Mesodermal cell (in vitro differentiated cells): ENCODE measurements around the gene C1orf122.
A peak's percentile ranks its signal among the peaks of the same experiment; 100 is the strongest.

ENCODE experiments used
- H3K27ac ChIP-seq: 2 replicates; pipeline ENCODE4 v1.7.0; 2013; ENCODE audit warnings: mild to moderate bottlenecking, low read depth, low read length, moderate library complexity; ENCODE audit not compliant: severe bottlenecking
- H3K36me3 ChIP-seq: 2 replicates; pipeline ENCODE4 v1.7.1; 2013; ENCODE audit warnings: mild to moderate bottlenecking, low read length, moderate library complexity; ENCODE audit not compliant: control insufficient read depth, insufficient read depth
- H3K4me1 ChIP-seq: one replicate; pipeline ENCODE4 v1.7.1; 2013; ENCODE audit warnings: mild to moderate bottlenecking, low read length; ENCODE audit not compliant: insufficient read depth, control insufficient read depth, poor library complexity, severe bottlenecking
- H3K4me3 ChIP-seq: 2 replicates; pipeline ENCODE4 v1.7.0; 2013; ENCODE audit warnings: low read length, control low read depth, mild to moderate bottlenecking; ENCODE audit not compliant: insufficient read depth, poor library complexity, severe bottlenecking; ENCODE audit errors: extremely low read depth
- H3K9me3 ChIP-seq: 2 replicates; pipeline ENCODE4 v1.7.1; 2013; ENCODE audit warnings: mild to moderate bottlenecking, low read length, moderate library complexity; ENCODE audit not compliant: control insufficient read depth
- WGBS, 2 experiments: methylation state at CpG; one replicate each; pipeline ENCODE4 v1.1.5; 2013; ENCODE audit warnings: missing lambda C conversion rate in 2 of 2; ENCODE audit not compliant: insufficient coverage in 2 of 2; 5-methylcytosine and 5-hydroxymethylcytosine counted together

The C1orf122 gene

GRCh38 chr1:37807220-37807554 is 403 bp upstream of the C1orf122 start:
- Histone ChIP-seq H3K4me3 (peak overlapping the region; percentile 80), H3K27ac (peak overlapping the region; percentile 73), H3K4me1 (peaks cover 4% of the 10 kb centered on the region), H3K36me3 (peaks cover 54% of the 10 kb centered on the region), H3K9me3 (no peaks in the 10 kb centered on the region)
- 14 to 20% methylated on average over 6 to 8 of the region's 9 CpGs for WGBS, 2 experiments

DNA sequence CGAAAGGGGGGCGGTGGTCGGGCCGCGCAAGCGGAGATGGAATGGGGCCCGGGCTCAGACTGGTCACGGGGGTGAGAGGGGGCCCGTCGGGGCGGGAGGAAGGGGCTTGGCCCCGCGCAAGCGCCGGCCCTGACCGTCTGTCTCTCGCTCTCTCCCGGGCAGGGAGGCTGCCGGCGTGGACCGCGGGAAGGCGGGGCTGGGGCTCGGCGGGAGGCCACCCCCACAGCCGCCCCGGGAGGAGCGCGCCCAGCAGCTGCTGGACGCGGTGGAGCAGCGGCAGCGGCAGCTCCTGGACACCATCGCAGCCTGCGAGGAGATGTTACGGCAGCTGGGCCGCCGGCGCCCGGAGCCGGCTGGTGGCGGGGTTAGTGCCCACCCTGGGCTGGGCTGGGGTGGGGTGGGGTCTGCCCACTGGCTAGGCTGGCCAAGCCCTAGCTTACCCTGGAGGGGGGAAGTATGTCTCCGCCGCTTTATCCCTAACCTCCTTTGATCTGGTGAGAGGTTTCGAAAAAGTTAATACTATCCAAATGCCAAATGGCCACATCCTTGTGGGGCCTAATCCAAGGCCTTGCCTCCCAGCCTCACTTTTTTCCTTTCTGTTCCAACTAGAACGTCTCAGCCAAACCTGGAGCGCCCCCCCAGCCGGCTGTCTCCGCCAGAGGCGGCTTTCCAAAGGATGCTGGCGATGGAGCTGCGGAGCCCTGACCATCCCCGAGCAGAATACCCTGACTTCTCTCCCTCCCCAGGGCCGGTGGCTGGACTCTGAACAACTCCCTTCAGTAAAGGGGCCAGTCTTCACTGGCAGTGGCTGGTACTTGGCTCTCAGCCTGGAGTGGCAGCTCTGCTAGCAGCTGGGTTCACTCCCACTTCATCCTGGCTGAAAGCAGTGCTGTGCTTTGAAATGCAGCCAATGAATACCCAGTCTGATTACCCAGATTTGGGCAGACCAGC is 1.1 kb downstream of the C1orf122 start:
- Histone ChIP-seq H3K9me3 (no peaks in the 10 kb centered on the region), H3K4me3 (peak overlapping the region; percentile 80), H3K36me3 (peaks cover 47% of the 10 kb centered on the region), H3K27ac (peak overlapping the region; percentile 77), H3K4me1 (peaks cover 4% of the 10 kb centered on the region)
- whole genome bisulfite sequencing, 2 experiments: 2% methylated on average over 35 to 36 of the region's 54 CpGs

GRCh38 chr1:37809942-37810341 is 2.4 kb downstream of the C1orf122 start:
- 62 to 80% methylated on average over 1 to 2 of the region's 2 CpGs for WGBS, 2 experiments
- Histone ChIP-seq H3K9me3 (no peaks in the 10 kb centered on the region), H3K36me3 (peaks cover 42% of the 10 kb centered on the region), H3K4me3 (no peak overlapping the region), H3K4me1 (peaks cover 4% of the 10 kb centered on the region), H3K27ac (no peak overlapping the region)

GRCh38 chr1:37811027-37811655 is 3.6 kb downstream of the C1orf122 start:
- Histone ChIP-seq H3K36me3 (peaks cover 41% of the 10 kb centered on the region), H3K4me3 (no peak overlapping the region), H3K9me3 (no peaks in the 10 kb centered on the region), H3K27ac (no peak overlapping the region), H3K4me1 (peaks cover 4% of the 10 kb centered on the region)
- WGBS, 2 experiments: 15 to 33% methylated on average over 3 to 4 of the region's 7 CpGs

GRCh38 chr1:37813529-37814145 is 6.0 kb downstream of the C1orf122 start:
- Histone ChIP-seq H3K36me3 (peaks cover 48% of the 10 kb centered on the region), H3K27ac (no peak overlapping the region), H3K4me3 (no peak overlapping the region), H3K9me3 (no peaks in the 10 kb centered on the region), H3K4me1 (peaks cover 4% of the 10 kb centered on the region)
- 100% methylated on average over 1 of the region's 2 CpGs; no CpG with 5 or more reads in 1 of the 2 experiments for WGBS, 2 experiments

DNA sequence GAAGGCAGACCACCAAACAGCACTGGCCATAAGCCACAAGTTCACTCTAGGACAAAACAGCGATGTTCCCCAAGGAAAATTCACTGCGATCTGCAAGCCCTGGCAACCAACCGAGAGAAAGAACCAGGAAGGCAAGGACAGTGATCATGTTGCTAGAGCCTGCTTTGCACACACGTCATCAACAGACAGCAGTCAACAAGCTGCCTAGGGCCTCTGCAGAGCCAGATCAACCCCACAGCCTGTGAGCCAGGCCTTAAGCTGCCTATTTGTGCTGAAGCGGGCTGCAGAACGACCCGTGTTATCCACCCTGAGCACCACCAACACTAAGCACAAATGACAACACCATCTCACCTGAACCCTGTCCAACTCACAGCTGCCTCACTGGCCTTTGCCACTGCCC is 6.7 kb downstream of the C1orf122 start:
- H3K9me3 ChIP-seq: no peaks in the 10 kb centered on the region
- no peak overlapping the region for H3K27ac ChIP-seq
- peaks cover 52% of the 10 kb centered on the region for H3K36me3 ChIP-seq
- H3K4me3 ChIP-seq: no peak overlapping the region
- H3K4me1 ChIP-seq: peaks cover 2% of the 10 kb centered on the region
- 95 to 98% methylated on average over 7 of the region's 7 CpGs for WGBS, 2 experiments

DNA sequence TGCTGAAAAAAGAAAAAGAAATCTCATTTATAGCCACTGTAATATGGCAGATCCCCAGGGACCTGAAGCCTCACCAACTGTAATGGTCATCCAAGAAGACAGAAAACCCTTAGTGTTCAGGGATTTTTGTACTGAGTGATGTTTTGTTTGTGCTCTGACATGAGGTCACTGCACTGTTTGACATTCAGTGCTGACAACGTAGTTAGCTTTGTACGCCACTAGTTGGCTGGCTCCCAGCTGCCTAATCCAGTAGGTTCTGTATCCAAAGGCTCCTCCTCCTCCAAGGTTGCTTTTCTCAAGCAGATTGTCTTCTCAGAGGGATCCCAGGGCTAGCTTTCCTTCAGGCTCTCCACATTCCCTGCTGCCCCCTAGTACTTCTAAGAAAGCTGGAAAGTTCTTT is 9.9 kb downstream of the C1orf122 start:
- WGBS, 2 experiments: 29 to 67% methylated on average over 1 to 2 of the region's 2 CpGs
- no peak overlapping the region for H3K27ac ChIP-seq

DNA sequence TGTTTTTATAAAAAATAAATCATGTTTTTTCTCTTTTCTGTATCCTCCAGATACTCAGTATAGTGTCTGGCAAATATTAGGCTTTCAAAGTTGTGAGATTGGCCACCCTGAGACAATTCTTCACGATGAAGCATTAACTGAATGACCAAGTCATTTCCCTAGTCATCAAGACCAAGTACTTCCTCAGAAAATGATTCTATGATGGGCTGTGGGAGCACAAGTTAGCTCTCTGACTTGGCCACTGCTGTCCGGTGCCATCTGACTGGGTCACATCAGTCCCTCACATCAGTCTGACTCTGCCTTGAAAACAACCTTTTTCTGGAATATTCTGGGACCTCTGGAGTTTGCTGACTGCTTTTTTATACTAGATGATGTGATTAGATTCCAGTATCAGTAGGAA is 13.9 kb downstream of the C1orf122 start:
- 100% methylated on average over 1 of the region's 2 CpGs; no CpG with 5 or more reads in 1 of the 2 experiments for WGBS, 2 experiments
- H3K36me3 ChIP-seq: peaks cover 61% of the 10 kb centered on the region

More for the DNA sequence above, 9.9 kb downstream of the C1orf122 start:
- no peaks in the 10 kb centered on the region for H3K9me3 ChIP-seq
- H3K4me1 ChIP-seq: no peaks in the 10 kb centered on the region
- peaks cover 66% of the 10 kb centered on the region for H3K36me3 ChIP-seq
- H3K4me3 ChIP-seq: no peak overlapping the region

GRCh38 chr1:37822906-37823815 is 15.6 kb downstream of the C1orf122 start:
- 87 to 96% methylated on average over 5 of the region's 9 CpGs for WGBS, 2 experiments
- peaks cover 52% of the 10 kb centered on the region for H3K36me3 ChIP-seq
- H3K9me3 ChIP-seq: no peaks in the 10 kb centered on the region
- no peak overlapping the region for H3K27ac ChIP-seq
- no peak overlapping the region for H3K4me3 ChIP-seq
- H3K4me1 ChIP-seq: no peaks in the 10 kb centered on the region

More for the DNA sequence above, 13.9 kb downstream of the C1orf122 start:
- Histone ChIP-seq H3K4me3 (no peak overlapping the region), H3K27ac (no peak overlapping the region), H3K4me1 (no peaks in the 10 kb centered on the region), H3K9me3 (no peaks in the 10 kb centered on the region)

GRCh38 chr1:37824001-37824400 is 16.4 kb downstream of the C1orf122 start:
- Histone ChIP-seq H3K36me3 (peaks cover 59% of the 10 kb centered on the region), H3K4me3 (no peak overlapping the region), H3K27ac (no peak overlapping the region), H3K9me3 (no peaks in the 10 kb centered on the region), H3K4me1 (no peaks in the 10 kb centered on the region)
- WGBS, 2 experiments: 100% methylated on average over 1 of the region's 2 CpGs; no CpG with 5 or more reads in 1 of the 2 experiments
